Stimulated activated CD4-positive, alpha-beta T cell treated with anti-CD3 and anti-CD28 coated beads, TNF-alpha, amount 100 ng/mL, for 4 hours (primary cell): Measurements from ENCODE around the gene NFATC2.
"Not testable (repeated sequence)": the region's sequence is repeated elsewhere in the genome, so short reads cannot be mapped to it uniquely, and the experiment has no call there.

ENCODE experiments used
- DNase-seq, 3 experiments: peaks; one replicate each; pipeline ENCODE4 v3.0.0-alpha.2; 2020; ENCODE audit warnings: low read depth in 3 of 3

Gene NFATC2

GRCh38 chr20:51540074-51540473 is 2.4 kb downstream of the NFATC2 start:
- DNase-seq: not testable (repeated sequence)

DNA sequence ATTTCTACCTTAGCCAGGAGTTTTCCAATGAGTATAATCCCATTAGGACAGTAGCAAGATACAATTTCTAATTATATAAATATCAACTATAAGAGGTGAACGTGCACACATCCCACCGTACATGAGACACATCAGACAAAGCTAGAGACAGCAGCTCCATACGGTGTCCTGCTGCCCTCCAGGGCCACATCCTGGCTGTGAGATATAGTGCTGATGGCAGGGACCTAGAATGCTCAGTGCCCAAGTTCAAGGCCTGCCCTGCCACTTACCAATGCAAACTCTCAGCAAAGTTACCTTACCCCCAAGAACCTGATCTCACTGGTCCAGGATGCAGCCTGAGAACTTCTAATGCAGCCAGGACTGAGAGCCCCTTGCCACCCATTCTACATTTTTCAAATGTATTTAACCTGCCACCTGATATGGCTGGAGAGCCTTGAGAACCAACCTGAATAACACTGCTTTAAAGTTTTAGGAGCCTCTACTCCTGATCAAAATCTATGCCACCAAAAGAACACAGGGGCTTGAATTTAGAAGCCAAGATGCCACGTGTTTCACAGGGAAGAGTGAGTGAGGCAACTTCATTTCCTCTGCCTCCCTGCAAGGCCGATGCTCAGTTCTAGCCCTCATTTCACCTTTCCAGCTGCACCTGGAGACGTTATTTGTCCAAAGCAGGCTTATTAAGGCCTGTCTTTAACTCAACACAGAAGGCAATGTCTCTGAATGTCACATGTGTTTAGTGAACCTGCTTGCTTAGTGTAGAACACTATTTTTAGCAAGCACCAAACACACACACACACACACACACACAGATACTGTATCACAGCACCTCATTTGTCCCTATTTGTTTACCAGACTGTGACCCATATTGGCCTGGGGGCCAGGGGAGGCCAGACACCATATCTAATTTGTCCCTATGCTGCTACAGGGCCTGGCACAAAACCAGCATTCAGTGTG is 6.1 kb downstream of the NFATC2 start:
- DNase-seq: no peak

DNA sequence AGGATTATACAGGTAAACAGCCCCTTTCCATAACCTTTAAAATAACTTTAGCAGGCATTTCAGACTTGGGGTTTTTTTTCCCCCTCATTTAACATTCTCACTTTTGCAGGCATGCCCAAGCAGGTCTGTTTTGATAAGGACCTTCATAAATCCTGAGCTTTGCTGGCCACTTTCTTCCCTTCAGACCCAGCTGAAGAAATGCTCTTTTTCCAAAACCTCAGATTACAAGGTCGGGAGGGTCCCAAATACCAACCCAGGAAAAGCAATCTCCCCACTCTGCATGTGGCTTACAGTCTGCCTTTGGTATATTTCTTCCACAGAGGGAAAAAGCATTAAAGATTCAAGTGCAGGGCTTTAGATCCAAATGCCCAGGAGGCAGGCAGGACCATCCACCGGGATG is 6.8 kb downstream of the NFATC2 start:
- no peak for DNase-seq

DNA sequence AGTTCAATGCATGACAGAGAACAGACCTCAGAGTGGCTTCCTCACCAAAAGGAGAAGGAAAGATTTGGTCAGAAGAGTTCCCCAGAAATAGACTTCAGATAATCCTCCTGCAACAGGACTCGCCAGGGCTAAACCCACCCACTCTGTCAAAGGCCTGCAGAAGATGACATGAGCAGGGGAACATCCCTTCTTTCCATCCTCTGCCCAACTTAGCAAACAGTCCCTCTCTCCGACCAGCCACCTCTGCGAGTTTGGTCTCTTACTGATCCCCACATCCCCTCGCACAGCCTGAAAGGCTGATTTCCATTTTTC is 7.5 kb downstream of the NFATC2 start:
- no peak for DNase-seq

DNA sequence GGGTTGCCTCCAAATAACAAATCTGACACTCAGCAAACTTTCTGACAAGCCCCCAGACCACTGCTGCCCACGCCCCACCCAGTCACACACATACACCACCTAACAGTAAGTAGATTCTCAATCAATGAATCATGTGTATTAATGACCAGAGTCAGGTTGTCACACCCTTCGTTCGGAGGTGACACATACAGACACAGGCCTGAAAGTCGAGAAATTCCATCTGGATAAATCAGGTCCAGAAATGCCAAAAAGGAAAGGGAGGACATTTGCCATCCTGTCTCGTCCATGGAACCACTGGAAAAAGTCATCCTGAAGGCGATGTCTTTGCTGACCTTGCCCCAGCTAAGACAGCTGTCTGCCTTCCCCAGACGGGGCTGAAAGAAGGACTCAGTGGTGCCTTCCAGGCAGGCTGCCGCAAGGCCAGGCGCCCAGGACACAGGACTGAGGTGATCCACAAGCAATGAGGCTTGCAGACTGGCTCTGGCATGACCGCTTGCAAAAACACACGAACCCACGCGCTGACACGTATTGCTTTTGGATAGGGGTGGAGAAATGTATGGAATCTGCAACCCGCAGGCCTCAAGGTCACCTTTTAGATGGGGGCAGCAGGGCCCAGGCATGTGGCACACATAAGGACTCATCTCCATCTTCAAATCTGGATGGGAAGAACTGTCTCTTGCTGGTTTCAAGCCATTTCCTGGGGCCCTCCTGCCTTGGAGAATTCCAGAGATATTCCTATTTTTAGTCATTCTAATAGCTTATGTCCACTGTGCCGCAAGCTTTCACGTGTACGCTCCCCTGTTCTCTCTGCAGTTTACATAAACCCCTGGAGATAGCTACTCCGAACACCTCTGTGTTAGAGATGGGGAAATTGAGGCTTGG is 9.0 kb downstream of the NFATC2 start:
- no peak for DNase-seq

DNA sequence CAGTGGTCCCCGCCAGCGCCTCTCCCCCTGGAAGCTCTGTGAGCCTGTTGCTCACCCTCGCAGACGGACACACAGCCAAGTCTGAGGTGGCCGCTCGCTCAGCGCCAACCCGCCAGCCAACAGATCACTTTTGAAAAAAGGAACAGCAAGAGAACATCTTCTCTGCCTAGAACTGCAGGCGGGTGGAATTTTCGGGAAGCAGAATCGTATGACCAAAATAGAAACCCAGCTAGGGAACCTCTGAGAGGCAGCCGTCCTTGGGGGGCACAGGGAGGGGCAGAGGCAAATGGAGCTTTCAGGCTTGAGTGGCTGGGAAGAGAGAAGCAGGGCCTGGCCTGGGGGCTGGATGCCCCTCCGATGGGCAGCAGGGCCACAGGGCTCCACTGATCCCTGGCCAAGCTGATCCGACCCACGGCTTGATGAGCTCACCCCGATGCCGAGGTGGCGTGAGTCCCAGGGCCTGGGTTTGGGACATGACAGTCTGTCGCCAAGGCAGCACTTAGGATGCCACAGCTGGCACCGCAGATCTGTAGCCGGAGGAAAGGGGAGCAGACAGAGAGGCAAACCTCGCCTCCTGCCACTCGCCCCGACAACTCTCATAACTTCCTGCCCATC is 9.8 kb downstream of the NFATC2 start:
- no peak for DNase-seq

DNA sequence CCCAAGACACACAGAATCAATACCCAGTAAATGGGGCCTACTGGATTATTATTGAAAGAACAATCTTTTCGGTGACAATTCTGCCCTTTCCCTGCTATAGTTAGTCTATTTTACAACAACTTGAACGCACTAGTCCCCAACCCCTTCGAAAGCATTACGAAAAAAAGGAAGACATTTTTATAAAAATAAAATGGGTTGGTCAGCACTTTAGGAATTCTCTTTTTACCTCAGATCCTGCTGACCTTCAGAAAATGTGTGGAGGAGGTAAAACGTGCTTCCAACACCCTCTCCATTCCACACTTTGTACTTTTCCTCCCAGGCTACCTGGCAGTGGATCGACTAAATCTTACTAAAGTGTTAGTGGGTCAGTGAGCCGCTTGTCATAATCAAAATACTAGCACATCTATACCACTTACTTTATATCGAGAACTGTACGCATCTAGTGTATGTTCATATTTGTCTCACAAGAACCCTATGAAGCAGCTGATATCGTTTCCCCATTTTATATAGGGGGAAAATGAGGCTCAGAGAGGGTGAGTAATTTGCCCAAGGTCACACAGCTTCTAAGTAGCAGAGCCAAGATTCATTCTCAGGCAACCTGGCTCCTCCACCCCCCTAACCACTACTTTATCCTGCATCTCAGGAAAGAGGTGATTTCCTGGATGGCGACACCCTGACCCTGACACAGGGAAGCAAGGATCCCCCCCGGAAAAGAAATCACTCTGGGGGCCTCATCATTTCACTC is 10.6 kb downstream of the NFATC2 start:
- no peak for DNase-seq

GRCh38 chr20:51531141-51531710 is 11.3 kb downstream of the NFATC2 start:
- DNase-seq: peak; percentile 57 to 59 (median 58)

DNA sequence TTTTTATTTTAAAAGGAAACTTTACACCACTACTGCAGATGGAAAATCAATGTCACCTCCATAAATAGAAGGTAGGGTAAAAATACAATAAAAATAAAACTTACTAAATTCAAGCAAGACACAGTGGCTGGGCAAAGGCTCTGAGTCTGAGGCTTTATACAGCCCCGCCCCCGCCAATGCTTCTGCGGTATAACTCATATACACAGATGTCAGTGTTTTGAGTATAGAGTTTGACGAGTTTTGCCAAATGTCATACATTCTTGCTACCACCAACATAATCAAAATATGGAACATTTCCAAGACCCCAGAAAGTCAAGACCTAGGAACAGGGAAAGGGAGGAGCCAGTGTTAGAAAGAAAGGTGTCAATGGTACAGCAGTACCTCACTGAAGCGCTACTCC is 12.8 kb downstream of the NFATC2 start:
- DNase-seq: peak; percentile 59 to 62 (median 61)

DNA sequence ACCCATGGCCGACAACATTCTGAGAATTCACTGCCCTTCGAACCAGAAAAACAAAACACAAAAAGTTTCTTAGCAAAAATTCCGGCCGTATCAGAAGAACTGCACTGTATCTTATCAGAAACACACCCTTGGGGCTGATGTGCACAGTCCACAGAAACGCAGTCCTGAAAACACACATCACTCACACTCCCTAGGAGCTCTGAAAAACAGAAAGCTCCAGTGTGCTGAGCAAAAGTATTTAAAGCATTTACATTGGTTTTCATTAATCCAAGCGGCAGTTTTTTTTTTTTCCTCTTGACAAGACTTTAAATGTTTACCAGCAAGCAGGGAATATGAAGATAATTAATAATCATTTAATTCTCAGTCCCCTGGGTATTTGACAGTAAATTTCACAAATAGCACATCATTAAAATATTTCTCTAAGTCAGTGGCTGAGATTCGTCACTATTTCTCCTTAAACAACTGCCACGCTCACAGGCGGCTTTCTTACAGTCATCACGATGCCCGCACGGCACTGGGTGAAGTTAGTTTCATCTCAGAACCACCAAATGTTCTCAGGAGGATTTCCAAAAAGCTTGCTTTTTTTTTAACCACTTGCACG is 13.3 kb downstream of the NFATC2 start:
- peak in 1 of 3 experiments; percentile 21 for DNase-seq

GRCh38 chr20:51528263-51529027 is 14.1 kb downstream of the NFATC2 start:
- peak; percentile 29 to 49 (median 43) for DNase-seq

- DNase-seq: no peak
These were observed 15.8 kb downstream of the NFATC2 start for GRCh38 chr20:51526754-51527153.

DNA sequence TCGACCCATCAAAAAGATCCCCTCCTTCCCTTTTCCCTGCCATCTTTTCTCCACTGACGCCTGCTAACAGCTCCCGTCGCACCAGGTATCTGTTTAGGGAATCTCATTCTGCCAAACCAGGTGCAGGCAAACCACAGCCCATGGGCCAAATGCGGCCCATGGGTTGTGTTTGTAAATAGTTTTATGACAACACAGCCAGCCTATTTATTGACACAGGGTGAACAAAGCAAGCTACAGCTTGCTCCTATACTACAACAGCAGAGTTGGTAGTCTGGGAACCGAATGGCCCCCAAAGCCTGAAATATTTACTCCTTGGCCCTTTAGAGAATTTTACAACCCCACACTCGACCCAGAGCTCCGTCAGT is 16.4 kb downstream of the NFATC2 start:
- no peak for DNase-seq

DNA sequence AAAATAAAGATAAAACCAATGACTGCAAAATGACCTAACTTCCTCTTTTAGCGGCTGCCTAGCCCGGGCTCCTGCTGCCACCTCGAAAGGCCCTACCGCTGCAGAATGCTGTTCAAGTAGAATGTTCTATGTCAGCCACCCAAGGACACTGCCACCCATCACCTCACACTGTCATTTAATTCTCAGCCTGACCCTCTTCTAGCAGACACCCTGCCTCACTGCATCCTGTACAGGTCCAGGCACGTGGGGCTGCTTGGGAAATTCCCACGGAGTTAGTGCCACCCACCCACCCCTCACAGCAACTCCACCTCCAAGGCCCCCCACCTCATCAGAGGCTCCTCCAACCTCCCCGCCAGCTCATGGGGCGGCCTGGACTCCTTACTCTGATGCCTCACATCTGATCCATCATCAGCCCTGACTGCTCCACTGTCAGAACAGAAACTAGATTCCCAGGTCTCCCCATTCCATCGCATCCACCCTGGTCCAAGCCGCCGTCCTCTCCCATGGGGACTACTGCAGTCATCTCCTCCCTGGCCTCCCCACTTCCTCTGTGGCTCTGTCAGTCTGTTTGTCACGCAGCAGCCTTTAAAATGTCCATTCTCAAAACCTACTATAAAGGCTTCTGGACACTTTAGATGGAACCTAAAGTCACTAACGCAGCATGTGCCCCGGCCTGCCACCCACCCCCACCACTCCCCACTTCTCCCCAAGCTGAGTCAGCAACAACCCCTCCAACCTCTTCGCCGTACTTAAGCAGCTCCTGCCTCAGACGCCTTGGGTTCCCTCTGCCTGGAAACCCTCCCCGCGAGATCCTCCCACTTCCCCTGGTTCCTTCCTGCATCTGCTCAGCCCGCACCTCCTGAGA is 17.0 kb downstream of the NFATC2 start:
- DNase-seq: peak; percentile 29 to 55 (median 41)

DNA sequence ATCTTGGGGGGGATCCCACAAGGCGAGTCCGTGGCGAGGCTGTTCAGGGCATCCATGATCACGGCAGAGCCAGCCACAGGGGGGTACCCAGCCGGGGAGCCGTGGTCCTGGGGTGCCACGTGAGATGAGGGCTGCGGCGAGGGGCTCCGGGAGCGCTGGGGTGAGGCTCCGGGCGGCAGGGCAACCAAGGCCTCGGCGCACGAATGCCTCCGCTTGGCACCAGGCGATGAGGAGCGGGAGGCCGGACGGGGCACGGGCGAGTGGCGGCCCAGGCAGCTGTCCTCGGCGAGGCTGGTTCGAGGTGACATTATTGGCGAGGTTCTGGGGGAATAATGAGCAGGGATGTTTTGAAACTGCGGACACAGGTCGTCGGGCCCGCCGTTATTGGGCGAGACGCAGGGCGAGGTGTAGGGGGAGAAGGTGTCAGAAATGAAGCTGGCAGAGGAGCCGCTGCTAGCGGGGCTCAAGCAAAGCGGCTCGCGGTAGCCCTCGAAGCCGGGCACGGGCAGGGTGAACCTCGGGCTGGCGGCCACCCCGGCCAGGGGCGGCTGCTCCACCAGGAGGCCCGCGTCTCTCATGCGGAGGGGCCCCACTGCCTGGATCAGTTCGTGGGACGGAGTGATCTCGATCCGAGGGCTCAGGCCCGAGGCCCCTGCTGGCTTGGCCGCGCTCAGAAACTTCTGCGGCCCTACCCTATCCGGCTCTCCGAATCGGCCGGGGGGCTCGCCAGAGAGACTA is 19.1 kb downstream of the NFATC2 start:
- DNase-seq: no peak

GRCh38 chr20:51522207-51522606 is 20.3 kb downstream of the NFATC2 start:
- DNase-seq: no peak

DNA sequence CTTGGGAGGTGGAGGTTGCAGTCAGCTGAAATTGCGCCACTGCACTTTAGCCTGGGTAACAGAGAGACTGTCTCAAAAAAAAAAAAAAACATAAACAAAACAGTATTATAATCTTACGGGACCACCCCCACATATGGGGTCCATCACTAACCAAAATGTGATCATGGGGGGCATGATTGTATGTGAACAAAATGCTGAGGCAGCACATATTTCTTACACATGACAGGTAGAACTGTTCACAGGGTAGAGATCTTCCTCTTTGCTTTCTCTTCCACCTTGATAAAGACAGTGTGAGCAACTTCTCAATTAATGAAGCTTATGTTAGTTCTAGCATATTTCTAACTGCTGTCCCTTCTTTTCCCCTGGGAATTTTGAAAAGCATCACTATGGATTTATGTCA is 24.7 kb downstream of the NFATC2 start:
- DNase-seq: no peak

DNA sequence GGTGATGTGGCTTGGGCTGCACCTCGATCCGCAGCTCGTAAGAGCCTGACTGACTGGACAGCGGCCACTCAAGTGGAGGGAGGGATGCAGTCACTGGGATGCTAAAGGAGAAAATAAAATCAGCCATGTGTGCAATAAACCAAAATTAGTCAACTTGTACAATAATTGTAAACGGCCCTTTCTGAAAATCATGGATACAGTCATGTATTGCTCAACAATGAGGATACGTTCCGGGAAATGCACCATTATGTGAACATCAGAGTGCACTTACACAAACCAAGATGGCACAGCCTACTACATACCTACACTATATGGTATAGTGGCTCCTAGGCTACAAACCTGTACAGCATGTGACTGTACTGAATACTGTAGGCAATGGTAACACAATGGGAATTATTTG is 25.7 kb downstream of the NFATC2 start:
- no peak for DNase-seq
